ENCODE results near the gene BTLA.

The BTLA gene

DNA sequence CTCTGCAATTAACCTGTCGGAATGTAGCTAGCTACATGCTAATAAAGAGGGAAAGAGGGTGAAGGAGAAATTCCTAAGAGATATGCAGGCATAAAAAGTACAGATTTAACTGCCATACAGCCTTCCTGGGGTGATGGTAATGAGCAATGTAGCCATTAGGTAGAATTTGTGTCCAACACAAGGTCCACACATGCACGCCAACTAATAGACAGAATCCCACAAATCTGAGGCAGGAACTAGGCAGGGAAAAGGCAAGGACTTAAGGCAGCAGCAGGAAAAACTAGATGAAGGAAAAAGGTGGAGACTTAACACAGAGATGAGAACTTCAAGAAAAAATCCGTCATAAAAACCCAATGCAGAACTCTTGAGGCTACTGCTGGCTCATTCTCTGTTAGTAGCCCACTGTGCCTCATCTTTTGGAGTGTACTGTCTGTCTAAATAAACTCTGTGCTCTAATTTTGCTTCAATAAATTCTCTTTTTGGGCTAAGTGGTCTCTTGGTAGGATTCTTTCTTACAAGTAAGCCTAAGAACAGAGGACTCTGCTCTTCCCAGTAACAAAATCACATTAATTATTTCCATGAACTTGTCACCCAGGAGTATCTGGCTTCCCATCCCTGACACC, 81.5 kb downstream of the BTLA start:
- no peak for DNase-seq (ENCODE audit: low read depth)
- H3K4me3 ChIP-seq (ENCODE audit: control insufficient read depth, low read depth, low read length) = no peak overlapping the region
- TF ChIP-seq, protein P1, sequence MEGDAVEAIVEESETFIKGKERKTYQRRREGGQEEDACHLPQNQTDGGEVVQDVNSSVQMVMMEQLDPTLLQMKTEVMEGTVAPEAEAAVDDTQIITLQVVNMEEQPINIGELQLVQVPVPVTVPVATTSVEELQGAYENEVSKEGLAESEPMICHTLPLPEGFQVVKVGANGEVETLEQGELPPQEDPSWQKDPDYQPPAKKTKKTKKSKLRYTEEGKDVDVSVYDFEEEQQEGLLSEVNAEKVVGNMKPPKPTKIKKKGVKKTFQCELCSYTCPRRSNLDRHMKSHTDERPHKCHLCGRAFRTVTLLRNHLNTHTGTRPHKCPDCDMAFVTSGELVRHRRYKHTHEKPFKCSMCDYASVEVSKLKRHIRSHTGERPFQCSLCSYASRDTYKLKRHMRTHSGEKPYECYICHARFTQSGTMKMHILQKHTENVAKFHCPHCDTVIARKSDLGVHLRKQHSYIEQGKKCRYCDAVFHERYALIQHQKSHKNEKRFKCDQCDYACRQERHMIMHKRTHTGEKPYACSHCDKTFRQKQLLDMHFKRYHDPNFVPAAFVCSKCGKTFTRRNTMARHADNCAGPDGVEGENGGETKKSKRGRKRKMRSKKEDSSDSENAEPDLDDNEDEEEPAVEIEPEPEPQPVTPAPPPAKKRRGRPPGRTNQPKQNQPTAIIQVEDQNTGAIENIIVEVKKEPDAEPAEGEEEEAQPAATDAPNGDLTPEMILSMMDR (conservative IDR thresholded peaks at IDR 0.05; ENCODE audit: control insufficient read depth, insufficient read depth, low read depth, low read length) = no peak

GRCh38 chr3:112416391-112417212, 82.7 kb downstream of the BTLA start:
- TF ChIP-seq, protein P1 (conservative IDR thresholded peaks at IDR 0.05; ENCODE audit: control insufficient read depth, insufficient read depth, low read depth, low read length) = no peak
- no peak for DNase-seq (ENCODE audit: low read depth)
- no peak overlapping the region for H3K4me3 ChIP-seq (ENCODE audit: control insufficient read depth, low read depth, low read length)

DNA sequence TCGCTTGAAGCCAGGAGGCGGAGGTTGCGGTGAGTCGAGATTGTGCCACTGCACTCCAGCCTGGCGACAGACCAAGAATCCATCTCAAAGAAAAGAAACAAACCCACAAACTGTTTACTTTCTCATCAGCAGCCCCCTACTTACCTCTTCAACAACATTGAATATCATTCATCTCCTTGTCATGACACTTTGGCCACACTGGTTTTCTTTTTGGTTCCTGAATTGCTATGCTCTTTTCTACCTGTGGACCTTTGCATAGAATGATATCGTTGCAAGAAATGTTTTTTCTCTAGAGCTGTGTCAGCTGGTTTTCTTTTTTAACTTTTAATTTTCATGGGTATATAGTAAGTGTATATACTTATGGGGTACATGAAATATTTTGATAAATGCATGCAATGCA, 83.9 kb downstream of the BTLA start:
- TF ChIP-seq, protein P1 (conservative IDR thresholded peaks at IDR 0.05; ENCODE audit: control insufficient read depth, insufficient read depth, low read depth, low read length) = no peak
- DNase-seq (ENCODE audit: low read depth) = no peak
- no peak overlapping the region for H3K4me3 ChIP-seq (ENCODE audit: control insufficient read depth, low read depth, low read length)
